SH-SY5Y (cell line): ENCODE results near the gene CDH1.

ENCODE experiments used
- GATA2 ChIP-seq: IDR thresholded peaks from 2 replicates; pipeline ENCODE4 v1.6.1; 2011; ENCODE audit warnings: mild to moderate bottlenecking, low read depth, low read length
- GATA3 ChIP-seq: IDR thresholded peaks from 2 replicates; pipeline ENCODE4 v1.6.1; 2011; ENCODE audit warnings: low read depth, mild to moderate bottlenecking, low read length, moderate library complexity

- TF ChIP-seq GATA3 (no peak), GATA2 (no peak)
Measured at GRCh38 chr16:68700831-68701230, 36.3 kb upstream of the CDH1 start.
